H1 (cell line): Measurements from ENCODE around the gene CCDC171. TPM values are rescaled to one million over a fixed set of nuclear protein-coding genes. Genes with fewer than 3 reads are reported as not detected.

Experiments
- CREB1 ChIP-seq: IDR thresholded peaks from 2 replicates; pipeline ENCODE4 v1.6.1; 2012; ENCODE audit warnings: inconsistent platforms
- EP300 ChIP-seq, 2 experiments: IDR thresholded peaks; 1 replicate in 1 of 2; 2 replicates in 1 of 2; pipeline ENCODE4 v1.6.1; 2011 to 2012; ENCODE audit warnings: low read depth in 2 of 2, low read length in 2 of 2, mild to moderate bottlenecking in 2 of 2, borderline replicate concordance in 1 of 2, inconsistent platforms in 1 of 2, moderate library complexity in 1 of 2
- JUND ChIP-seq: IDR thresholded peaks from 2 replicates; pipeline ENCODE4 v1.6.1; 2011; ENCODE audit warnings: mild to moderate bottlenecking, improper control_type of control experiment, low read length
- PHF8 ChIP-seq: fragments of 200-600 bp; sonication (generic); conservative IDR thresholded peaks from 2 replicates; pipeline ENCODE4 v1.7.1; 2012; ENCODE audit warnings: low read depth, mild to moderate bottlenecking, inconsistent platforms, low read length, moderate library complexity
- RAD21 ChIP-seq, 2 experiments: IDR thresholded peaks in 1 of 2; conservative IDR thresholded peaks in 1 of 2; 2 replicates each; pipeline ENCODE4 v1.6.1; 2011; ENCODE audit warnings: low read depth in 2 of 2, low read length in 2 of 2, improper control_type of control experiment in 1 of 2, inconsistent platforms in 1 of 2, mild to moderate bottlenecking in 1 of 2, moderate library complexity in 1 of 2
- polyA plus RNA-seq, 7 experiments: library from polyadenylated mRNA; depleted of rRNA in 3 of 7; stranded (reverse) in 5 of 7; unstranded in 2 of 7; fragments of >200 nt in 5 of 7; fragments of 200-250 nt in 2 of 7; gene quantifications; 1 replicate in 5 of 7; 2 replicates in 1 of 7; 4 replicates in 1 of 7; pipeline versions ENCODE4 v1.2.1 to v1.2.3, GENCODE V29; 2011 to 2013; ENCODE audit warnings: missing spikeins in 2 of 7, mixed read lengths in 2 of 7
- total RNA-seq: library from RNA; stranded (reverse); fragmentation: NEBNext Ultra II Directional; extraction: Animal tissue kit (Norgen Biotek cat#: 25700); gene quantifications from 2 replicates; pipeline ENCODE4 v1.2.1, GENCODE V29; 2021
- TF ChIP-seq, protein P1 (sequence below): fragments of 300-600 bp; sonication (generic); IDR thresholded peaks from 2 replicates; pipeline ENCODE4 v1.7.1; 2012; ENCODE audit warnings: low read length, moderate library complexity, mild to moderate bottlenecking, inconsistent platforms; ENCODE audit not compliant: insufficient replicate concordance
- TF ChIP-seq, protein P2 (sequence below): IDR thresholded peaks from 2 replicates; pipeline ENCODE4 v1.6.1; 2011; ENCODE audit warnings: low read length, improper control_type of control experiment

CCDC171 gene
- total and polyA plus RNA-seq, 2 of the 8 experiments (the other 6 are each of a cell fraction or from before 2014, with no cell fraction given), result 0.83 to 2.3 TPM

DNA sequence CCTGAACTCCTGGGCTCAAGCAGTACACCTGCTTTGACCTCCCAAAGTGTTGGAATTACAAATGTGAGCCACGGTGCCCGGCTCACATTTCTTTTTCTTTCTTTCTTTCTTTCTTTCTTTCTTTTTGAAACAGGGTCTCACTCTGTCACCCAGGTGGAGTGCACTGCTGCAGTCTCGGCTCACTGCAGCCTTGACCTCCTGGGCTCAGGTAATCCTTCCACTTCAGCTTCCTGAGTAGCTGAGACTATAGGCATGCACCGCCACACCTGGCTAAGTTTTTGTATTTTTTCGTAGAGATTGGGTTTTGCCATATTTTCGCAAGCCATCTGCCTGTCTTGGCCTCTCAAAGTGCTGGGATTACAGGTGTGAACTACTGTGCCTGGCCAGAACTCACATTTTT lies 183.7 kb downstream of the CCDC171 start (continued):
- TF ChIP-seq, protein P1, sequence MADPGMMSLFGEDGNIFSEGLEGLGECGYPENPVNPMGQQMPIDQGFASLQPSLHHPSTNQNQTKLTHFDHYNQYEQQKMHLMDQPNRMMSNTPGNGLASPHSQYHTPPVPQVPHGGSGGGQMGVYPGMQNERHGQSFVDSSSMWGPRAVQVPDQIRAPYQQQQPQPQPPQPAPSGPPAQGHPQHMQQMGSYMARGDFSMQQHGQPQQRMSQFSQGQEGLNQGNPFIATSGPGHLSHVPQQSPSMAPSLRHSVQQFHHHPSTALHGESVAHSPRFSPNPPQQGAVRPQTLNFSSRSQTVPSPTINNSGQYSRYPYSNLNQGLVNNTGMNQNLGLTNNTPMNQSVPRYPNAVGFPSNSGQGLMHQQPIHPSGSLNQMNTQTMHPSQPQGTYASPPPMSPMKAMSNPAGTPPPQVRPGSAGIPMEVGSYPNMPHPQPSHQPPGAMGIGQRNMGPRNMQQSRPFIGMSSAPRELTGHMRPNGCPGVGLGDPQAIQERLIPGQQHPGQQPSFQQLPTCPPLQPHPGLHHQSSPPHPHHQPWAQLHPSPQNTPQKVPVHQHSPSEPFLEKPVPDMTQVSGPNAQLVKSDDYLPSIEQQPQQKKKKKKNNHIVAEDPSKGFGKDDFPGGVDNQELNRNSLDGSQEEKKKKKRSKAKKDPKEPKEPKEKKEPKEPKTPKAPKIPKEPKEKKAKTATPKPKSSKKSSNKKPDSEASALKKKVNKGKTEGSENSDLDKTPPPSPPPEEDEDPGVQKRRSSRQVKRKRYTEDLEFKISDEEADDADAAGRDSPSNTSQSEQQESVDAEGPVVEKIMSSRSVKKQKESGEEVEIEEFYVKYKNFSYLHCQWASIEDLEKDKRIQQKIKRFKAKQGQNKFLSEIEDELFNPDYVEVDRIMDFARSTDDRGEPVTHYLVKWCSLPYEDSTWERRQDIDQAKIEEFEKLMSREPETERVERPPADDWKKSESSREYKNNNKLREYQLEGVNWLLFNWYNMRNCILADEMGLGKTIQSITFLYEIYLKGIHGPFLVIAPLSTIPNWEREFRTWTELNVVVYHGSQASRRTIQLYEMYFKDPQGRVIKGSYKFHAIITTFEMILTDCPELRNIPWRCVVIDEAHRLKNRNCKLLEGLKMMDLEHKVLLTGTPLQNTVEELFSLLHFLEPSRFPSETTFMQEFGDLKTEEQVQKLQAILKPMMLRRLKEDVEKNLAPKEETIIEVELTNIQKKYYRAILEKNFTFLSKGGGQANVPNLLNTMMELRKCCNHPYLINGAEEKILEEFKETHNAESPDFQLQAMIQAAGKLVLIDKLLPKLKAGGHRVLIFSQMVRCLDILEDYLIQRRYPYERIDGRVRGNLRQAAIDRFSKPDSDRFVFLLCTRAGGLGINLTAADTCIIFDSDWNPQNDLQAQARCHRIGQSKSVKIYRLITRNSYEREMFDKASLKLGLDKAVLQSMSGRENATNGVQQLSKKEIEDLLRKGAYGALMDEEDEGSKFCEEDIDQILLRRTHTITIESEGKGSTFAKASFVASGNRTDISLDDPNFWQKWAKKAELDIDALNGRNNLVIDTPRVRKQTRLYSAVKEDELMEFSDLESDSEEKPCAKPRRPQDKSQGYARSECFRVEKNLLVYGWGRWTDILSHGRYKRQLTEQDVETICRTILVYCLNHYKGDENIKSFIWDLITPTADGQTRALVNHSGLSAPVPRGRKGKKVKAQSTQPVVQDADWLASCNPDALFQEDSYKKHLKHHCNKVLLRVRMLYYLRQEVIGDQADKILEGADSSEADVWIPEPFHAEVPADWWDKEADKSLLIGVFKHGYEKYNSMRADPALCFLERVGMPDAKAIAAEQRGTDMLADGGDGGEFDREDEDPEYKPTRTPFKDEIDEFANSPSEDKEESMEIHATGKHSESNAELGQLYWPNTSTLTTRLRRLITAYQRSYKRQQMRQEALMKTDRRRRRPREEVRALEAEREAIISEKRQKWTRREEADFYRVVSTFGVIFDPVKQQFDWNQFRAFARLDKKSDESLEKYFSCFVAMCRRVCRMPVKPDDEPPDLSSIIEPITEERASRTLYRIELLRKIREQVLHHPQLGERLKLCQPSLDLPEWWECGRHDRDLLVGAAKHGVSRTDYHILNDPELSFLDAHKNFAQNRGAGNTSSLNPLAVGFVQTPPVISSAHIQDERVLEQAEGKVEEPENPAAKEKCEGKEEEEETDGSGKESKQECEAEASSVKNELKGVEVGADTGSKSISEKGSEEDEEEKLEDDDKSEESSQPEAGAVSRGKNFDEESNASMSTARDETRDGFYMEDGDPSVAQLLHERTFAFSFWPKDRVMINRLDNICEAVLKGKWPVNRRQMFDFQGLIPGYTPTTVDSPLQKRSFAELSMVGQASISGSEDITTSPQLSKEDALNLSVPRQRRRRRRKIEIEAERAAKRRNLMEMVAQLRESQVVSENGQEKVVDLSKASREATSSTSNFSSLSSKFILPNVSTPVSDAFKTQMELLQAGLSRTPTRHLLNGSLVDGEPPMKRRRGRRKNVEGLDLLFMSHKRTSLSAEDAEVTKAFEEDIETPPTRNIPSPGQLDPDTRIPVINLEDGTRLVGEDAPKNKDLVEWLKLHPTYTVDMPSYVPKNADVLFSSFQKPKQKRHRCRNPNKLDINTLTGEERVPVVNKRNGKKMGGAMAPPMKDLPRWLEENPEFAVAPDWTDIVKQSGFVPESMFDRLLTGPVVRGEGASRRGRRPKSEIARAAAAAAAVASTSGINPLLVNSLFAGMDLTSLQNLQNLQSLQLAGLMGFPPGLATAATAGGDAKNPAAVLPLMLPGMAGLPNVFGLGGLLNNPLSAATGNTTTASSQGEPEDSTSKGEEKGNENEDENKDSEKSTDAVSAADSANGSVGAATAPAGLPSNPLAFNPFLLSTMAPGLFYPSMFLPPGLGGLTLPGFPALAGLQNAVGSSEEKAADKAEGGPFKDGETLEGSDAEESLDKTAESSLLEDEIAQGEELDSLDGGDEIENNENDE, result no peak
- TF ChIP-seq PHF8, result no peak
- TF ChIP-seq, protein P2, sequence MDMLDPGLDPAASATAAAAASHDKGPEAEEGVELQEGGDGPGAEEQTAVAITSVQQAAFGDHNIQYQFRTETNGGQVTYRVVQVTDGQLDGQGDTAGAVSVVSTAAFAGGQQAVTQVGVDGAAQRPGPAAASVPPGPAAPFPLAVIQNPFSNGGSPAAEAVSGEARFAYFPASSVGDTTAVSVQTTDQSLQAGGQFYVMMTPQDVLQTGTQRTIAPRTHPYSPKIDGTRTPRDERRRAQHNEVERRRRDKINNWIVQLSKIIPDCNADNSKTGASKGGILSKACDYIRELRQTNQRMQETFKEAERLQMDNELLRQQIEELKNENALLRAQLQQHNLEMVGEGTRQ, result no peak
- no peak for TF ChIP-seq EP300 (IDR thresholded peaks at IDR 0.05; ENCODE audit: borderline replicate concordance in 1 of 2, low read depth in 2 of 2, low read length in 2 of 2)
- no peak for TF ChIP-seq JUND
- TF ChIP-seq RAD21 (IDR thresholded peaks at IDR 0.05 in 1 of 2, conservative IDR thresholded peaks at IDR 0.05 in 1 of 2; ENCODE audit: low read depth in 2 of 2, low read length in 2 of 2), result no peak
- no peak for TF ChIP-seq CREB1
